GM19397 (cell line): ENCODE measurements around the gene OSBPL5.

Experiments
- ATAC-seq: cut with Tn5 transposase; IDR thresholded peaks from one replicate; pipeline ENCODE4 v1.9.1; 2021; ENCODE audit warnings: mild to moderate bottlenecking, moderate library complexity; ENCODE audit not compliant: unreplicated experiment

The OSBPL5 gene

DNA sequence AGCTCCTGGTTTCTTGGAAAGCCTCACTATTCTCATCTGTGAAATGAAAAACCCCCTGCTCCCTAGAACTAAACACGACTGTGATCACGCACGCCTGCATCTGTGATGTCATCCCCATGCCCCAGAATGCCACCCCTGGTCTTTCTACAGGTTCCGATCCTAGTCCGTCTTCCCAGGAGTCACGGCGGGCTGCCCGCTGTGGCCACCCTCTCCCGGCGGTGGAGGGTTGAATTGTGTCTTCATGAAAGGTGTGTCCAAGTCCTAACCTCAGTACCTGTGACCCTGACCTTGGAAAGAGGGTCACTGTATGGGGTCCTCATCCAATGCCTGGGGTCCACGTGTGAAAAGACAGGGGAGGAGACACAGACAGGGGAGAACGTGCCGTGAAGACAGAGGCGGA lies 14.4 kb downstream of the OSBPL5 start:
- ATAC-seq, result no peak

DNA sequence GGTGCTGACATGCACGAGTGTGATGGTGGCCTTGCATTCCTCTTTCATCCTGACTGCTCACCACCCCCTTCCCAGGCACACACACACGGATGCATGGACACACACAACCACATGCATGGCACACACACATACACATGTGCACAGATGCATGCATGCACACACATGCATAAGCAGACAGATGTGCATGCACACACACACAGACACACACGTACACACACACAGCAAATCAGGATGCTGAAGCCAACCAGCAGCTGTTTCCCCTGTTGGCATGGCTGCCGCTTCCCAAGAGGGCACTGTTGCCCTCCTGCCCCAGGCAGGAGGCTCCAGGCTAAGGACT lies 15.3 kb downstream of the OSBPL5 start:
- ATAC-seq, result no peak

DNA sequence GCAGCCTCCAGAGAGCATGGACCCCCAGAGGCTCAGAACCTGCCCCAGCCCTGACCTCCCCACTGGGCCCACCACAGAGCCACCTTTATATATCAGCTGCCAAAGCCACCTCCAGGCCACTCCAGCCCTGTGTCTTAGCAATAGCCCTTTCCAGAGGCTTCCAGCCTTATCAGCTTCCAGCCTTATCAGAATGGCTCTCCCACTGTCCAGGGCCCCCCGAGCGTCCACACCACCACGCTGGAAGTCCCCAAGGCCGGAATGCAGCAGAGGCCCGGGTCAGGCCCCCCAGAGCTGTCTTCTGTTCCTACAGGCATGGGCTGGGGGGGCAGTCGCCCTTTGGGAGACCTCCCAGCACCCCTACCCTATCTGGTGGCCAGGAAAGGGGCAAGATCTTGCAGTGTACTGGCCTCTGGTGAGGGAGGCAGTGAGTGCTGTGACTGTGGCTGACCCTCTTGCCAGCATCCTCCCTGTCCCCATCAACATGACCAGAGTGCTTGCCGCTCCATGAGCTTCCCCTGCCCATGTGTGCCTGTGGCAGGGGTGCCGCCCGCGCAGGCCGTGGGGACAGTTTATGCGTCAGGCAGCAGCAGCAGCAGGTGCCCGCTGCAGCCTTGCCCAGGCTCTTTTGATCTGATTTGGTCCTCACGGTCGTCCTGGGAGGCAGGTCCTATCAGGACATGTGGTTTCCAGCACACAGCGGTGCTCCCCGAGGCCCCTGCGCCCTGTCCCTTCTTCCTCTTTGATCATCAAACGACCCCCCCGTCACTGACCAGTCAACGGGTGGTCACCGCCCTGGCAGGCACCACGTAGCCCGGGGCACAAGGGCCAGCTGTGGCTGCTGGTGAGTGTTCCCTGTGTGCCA lies 15.9 kb downstream of the OSBPL5 start:
- ATAC-seq, result no peak

- ATAC-seq, result no peak
These were observed 16.7 kb downstream of the OSBPL5 start for GRCh38 chr11:3148255-3148989.

GRCh38 chr11:3147626-3148025 lies 17.5 kb downstream of the OSBPL5 start:
- ATAC-seq, result no peak

DNA sequence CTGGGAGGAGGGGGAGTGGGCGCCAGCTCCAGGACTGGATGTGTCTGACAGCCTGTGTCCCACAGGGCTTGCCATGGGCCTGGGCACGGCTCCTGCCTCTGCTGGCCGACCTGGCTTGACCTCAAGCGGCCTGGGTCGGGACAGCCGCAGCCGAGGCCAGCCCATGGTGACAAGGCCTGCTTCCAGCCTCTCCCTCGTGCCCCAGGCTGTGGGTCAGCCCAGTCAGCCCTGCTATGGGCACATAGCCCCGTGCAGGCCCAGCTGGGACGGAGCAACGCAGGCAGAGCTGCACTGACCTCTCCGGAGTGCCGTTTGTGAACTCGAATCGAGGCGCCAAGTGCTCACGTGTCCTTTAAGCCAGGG lies 17.9 kb downstream of the OSBPL5 start:
- ATAC-seq, result no peak

- ATAC-seq, result no peak
These were observed 18.4 kb downstream of the OSBPL5 start for GRCh38 chr11:3146612-3147256.

DNA sequence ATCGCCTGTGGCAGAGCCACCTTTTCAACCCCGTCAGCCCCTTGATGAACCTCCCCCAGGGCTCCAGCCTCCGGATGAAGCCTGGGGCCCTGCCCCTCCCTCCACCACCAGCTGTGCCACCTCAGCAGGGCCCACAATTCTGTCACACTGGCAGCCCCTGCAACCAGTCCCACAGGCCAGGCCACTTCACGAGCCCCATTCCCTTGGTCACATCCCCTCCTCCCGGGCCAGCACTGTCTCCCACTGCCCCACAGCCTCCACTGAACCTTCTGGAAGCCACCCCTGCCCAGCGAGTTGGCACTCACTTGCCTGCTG lies 19.9 kb downstream of the OSBPL5 start:
- no peak for ATAC-seq

GRCh38 chr11:3144296-3145205 lies 20.6 kb downstream of the OSBPL5 start:
- ATAC-seq, result no peak

DNA sequence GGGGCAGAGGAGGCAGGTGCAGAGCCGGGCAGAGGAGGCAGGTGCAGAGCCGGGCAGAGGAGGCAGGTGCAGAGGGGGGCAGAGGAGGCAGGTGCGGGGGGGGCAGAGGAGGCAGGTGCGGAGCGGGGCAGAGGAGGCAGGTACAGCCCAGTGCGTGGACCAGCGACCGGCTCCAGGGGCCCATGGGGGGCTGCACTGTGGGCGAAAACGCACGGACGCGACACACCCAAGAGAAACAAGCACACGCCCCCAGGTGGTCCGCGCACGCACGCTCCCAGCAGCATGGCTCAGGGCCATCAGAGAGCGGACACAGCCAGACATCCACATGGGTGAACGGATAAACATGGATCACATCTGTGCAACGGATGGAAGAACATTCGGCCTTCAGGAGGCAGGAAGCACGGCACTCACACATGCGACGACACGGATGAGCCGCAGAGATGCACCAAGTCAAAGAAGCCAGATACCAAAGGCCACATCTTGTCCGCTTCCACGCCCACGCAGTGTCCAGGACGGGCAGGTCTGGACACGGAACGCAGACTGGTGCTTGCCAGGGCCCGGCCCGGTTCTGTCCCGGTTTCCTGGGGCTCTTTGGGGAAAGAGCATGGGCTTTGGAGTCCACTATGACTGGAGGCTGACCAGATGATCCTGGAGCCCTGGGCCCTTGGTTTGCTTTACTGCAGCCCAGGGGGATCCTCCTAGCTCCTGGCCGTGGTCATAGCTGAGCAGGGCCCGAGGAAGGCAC lies 21.8 kb downstream of the OSBPL5 start:
- ATAC-seq, result no peak

GRCh38 chr11:3140291-3140603 lies 24.9 kb downstream of the OSBPL5 start:
- ATAC-seq, result no peak

DNA sequence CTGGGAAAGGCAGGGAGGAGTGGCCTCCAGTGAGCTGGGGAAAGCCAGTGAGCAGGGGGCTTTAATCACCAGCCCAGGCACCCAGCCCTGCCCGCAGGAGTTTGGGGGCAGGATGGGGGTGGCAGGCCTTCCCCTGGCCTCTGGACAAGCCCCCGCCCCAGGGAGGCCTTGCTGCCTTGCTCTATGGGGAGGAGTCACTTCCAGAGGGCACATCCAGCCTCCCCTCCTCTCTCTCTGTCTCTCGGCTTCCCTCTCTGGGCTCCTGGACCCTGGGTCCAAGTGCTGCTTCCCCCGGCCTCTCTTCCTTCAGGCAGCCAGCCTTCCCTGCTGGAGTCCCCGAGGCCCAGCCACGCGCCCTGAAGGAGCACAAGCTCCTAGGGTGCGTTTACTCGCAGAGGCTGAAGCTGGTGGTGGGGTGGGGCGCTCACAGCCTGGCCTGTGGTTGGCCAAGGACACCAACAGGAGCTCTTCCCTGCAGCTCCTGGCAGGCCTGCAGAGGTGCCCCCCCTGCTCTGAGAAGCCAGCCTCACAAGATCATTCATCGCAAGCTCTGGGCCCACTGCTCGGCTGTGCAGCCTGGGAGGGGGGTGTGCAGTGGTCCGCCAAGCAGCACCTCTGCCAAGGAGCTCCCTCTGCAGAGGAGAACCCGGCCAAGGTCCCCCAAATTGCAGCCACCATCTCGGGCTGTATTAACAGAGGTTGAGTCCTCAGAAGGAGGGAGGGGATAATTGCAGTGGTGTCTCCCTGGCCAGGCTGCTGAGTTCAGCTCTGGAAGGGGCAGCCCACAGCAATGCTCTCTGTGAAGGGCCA lies 25.4 kb downstream of the OSBPL5 start:
- no peak for ATAC-seq

DNA sequence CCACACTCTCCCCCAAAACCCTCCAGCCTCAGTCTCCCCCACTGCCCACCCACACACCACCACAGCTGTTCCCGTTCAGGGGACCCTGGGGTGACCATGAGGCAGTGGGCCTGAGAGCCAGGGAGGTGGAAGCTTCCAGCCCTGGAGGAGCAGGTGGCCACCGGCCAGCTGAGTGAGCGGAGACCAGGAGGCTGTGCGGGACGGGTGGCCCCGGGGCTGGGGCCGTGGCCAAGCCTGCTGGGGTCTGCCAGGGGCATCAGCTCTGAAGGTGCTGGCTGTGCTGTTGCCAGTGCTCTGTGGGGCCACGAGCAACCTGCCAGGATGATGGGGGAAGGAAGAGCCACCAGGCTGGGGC lies 26.0 kb downstream of the OSBPL5 start:
- ATAC-seq, result no peak

DNA sequence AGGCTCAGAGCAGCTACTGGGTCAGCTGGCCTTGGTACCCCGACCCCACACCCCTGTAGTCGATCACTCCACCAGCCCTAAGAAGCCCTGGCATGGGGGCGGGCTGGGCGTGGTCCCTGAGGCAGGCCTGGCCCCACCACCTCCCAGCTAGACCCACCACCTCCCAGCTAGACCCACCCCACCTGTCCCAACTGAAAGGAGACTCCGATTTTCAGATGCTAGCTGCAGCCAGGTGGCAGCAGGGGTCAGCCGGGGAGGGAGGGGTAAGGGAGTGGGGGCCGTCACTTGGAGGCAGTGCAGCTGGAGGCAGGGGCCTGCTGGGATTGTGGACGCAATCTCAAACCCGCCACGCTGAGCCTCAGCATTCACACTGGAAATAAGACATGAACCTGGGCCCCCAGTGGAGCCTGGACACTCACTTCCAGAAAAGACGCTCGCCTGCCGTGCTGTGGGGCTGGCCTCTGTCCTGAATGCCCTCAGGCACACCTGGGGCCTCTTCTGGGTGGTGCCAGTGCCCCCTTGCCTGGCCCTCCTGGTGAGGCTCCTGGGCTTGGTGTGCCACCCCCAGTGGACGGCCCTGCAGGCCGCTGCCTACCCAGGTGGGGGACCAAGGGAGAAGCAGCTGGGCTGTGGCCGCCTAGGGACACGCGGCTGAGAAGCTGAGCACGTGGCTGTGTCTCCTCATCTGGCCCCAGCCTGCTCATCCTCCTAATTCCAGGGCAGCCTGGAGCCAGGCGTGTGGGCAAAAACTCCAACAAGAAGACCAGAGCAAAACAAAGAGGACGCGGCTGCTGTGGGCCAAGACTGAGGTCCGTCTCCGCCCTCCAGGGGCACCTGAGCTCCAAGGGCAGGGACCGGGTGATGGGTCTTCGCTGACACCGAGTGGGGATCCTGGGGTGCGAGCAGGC lies 26.7 kb downstream of the OSBPL5 start:
- no peak for ATAC-seq

DNA sequence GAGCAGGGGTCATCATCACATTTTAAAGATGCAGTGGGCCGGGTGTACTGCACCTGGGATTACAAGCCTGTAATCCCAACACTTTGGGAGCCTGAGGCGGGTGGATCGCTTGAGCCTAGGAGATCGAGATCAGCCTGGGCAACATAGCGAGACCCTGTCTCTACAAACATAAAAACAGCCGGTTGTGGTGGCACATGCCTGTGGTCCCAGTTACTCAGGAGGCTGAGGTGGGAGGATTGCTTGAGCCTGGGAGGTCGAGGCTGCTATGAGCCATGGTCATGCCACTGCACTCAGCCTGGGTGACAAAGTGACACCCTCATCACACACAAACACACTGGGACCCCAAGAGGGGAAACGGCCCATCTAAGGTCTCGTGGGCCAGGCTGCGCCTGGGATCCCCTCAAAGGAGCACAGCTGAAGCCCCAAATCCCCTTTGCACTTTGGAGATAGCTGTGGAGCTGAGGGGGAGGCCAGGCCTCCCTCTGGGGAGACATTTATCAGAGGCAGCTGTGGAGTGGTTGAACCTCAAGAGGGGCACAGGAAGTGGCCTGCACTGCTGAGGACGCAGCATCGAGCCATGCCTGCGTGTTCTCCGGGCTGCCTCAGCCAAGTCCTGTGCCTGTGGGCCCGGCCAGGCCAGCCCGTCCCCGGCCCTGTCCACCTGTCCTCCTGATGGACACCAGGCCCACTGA lies 27.5 kb downstream of the OSBPL5 start:
- no peak for ATAC-seq

DNA sequence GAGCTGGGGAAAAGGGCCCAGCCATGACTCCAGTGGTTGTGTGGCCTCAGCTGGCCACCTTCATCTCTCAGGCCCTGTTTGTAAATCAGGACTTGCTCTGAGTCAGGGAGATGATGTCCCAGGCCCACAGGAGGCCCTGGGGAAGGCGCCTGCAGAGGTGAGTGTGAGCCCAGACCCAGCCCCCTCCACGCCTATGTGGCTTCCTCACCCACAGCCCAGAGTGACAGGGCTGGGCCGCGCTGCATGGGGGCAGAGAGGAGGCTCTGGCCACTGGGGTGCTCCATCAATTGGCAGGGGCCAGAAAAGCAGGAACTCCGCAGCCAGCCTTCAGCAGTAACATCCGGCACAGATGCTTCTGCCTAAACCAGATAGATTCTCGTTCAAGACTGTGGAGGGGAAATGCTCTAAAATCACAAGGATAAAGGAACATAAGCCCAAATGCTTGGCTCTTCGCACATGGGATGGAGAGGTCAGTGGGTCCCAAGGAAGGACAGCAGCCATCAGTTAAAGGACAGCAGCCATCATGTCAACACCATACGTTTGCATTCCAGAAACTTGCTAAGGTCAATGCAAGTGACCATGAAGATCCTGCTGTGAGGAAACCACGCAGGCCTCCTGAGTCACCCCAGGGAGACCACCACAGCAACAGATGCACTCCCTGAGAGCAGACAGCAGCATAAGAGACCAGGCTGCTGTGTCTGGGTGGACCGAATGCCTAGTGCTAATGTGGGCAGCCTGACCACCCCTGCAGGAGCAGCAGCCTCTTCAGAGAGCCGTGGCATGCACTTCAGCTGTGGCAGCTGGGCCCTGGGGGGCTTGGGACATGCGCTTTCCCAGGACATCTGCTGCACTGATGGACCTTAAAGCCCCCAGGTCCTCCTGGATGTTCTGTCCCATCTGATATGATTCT lies 28.3 kb downstream of the OSBPL5 start:
- no peak for ATAC-seq
